HUES6 (cell line): ENCODE data around the gene TNS1.

Experiments used
- H3K27ac ChIP-seq: 2 replicates; pipeline ENCODE4 v1.7.0; 2013; ENCODE audit warnings: low read depth, mild to moderate bottlenecking, low read length, inconsistent platforms
- H3K27me3 ChIP-seq: 2 replicates; pipeline ENCODE4 v1.6.1; 2013; ENCODE audit warnings: low read length; ENCODE audit not compliant: control insufficient read depth, insufficient read depth
- H3K36me3 ChIP-seq: 2 replicates; pipeline ENCODE4 v1.6.1; 2013; ENCODE audit warnings: low read length; ENCODE audit not compliant: control insufficient read depth, insufficient read depth
- H3K4me1 ChIP-seq: 2 replicates; pipeline ENCODE4 v1.6.1; 2013; ENCODE audit warnings: low read length; ENCODE audit not compliant: control insufficient read depth, insufficient read depth
- H3K4me3 ChIP-seq: 2 replicates; pipeline ENCODE4 v1.5.1; 2013; ENCODE audit warnings: low read depth, low read length
- H3K9ac ChIP-seq: one replicate; pipeline ENCODE4 v1.6.1; 2013; ENCODE audit warnings: mild to moderate bottlenecking, low read length
- H3K9me3 ChIP-seq: 2 replicates; pipeline ENCODE4 v1.6.1; 2013; ENCODE audit warnings: low read depth, low read length; ENCODE audit not compliant: control insufficient read depth, insufficient read depth

TNS1 gene

GRCh38 chr2:217878915-217879590 lies 123.7 kb downstream of the TNS1 start:
- Histone ChIP-seq H3K4me3 (no peak overlapping the region), H3K36me3 (no peaks in the 10 kb centered on the region), H3K4me1 (no peaks in the 10 kb centered on the region), H3K9me3 (no peaks in the 10 kb centered on the region), H3K9ac (no peak overlapping the region), H3K27ac (no peak overlapping the region), H3K27me3 (no peaks in the 10 kb centered on the region)

- Histone ChIP-seq H3K4me3 (no peak overlapping the region), H3K9ac (no peak overlapping the region), H3K36me3 (no peaks in the 10 kb centered on the region), H3K4me1 (no peaks in the 10 kb centered on the region), H3K9me3 (no peaks in the 10 kb centered on the region), H3K27ac (no peak overlapping the region), H3K27me3 (no peaks in the 10 kb centered on the region)
Observed at GRCh38 chr2:217877866-217878265, 124.9 kb downstream of the TNS1 start.

- H3K4me1 ChIP-seq = no peaks in the 10 kb centered on the region
- no peaks in the 10 kb centered on the region for H3K36me3 ChIP-seq
- H3K9me3 ChIP-seq = no peaks in the 10 kb centered on the region
- no peak overlapping the region for H3K9ac ChIP-seq
- H3K27ac ChIP-seq = no peak overlapping the region
- H3K4me3 ChIP-seq = no peak overlapping the region
- no peaks in the 10 kb centered on the region for H3K27me3 ChIP-seq
Observed at GRCh38 chr2:217876253-217876570, 126.6 kb downstream of the TNS1 start.

GRCh38 chr2:217875556-217876252 lies 127.1 kb downstream of the TNS1 start:
- Histone ChIP-seq H3K4me3 (no peak overlapping the region), H3K27me3 (no peaks in the 10 kb centered on the region), H3K9ac (no peak overlapping the region), H3K9me3 (no peaks in the 10 kb centered on the region), H3K27ac (no peak overlapping the region), H3K36me3 (no peaks in the 10 kb centered on the region), H3K4me1 (no peaks in the 10 kb centered on the region)

GRCh38 chr2:217875138-217875537 lies 127.7 kb downstream of the TNS1 start:
- Histone ChIP-seq H3K36me3 (no peaks in the 10 kb centered on the region), H3K4me3 (no peak overlapping the region), H3K9ac (no peak overlapping the region), H3K9me3 (no peaks in the 10 kb centered on the region), H3K4me1 (no peaks in the 10 kb centered on the region), H3K27me3 (no peaks in the 10 kb centered on the region), H3K27ac (no peak overlapping the region)

- Histone ChIP-seq H3K9me3 (no peaks in the 10 kb centered on the region), H3K4me1 (no peaks in the 10 kb centered on the region; the same call in 1 of the 2 replicates), H3K36me3 (no peaks in the 10 kb centered on the region), H3K27ac (no peak overlapping the region), H3K27me3 (no peaks in the 10 kb centered on the region), H3K4me3 (no peak overlapping the region), H3K9ac (no peak overlapping the region)
Observed at GRCh38 chr2:217873371-217873770, 129.4 kb downstream of the TNS1 start.

GRCh38 chr2:217872319-217872718 lies 130.5 kb downstream of the TNS1 start:
- Histone ChIP-seq H3K27ac (no peak overlapping the region), H3K9me3 (no peaks in the 10 kb centered on the region), H3K4me3 (no peak overlapping the region), H3K27me3 (no peaks in the 10 kb centered on the region), H3K4me1 (no peaks in the 10 kb centered on the region; the same call in 1 of the 2 replicates), H3K36me3 (no peaks in the 10 kb centered on the region), H3K9ac (no peak overlapping the region)

- H3K4me3 ChIP-seq = no peak overlapping the region
- no peaks in the 10 kb centered on the region for H3K27me3 ChIP-seq
- H3K9me3 ChIP-seq = no peaks in the 10 kb centered on the region
- no peak overlapping the region for H3K27ac ChIP-seq
- no peaks in the 10 kb centered on the region; the same call in 1 of the 2 replicates for H3K4me1 ChIP-seq
- no peaks in the 10 kb centered on the region for H3K36me3 ChIP-seq
- H3K9ac ChIP-seq = no peak overlapping the region
Observed at GRCh38 chr2:217870528-217871011, 132.2 kb downstream of the TNS1 start.

GRCh38 chr2:217868911-217869334 lies 133.9 kb downstream of the TNS1 start:
- H3K9ac ChIP-seq = no peak overlapping the region
- no peak overlapping the region for H3K4me3 ChIP-seq
- no peaks in the 10 kb centered on the region for H3K27me3 ChIP-seq
- H3K9me3 ChIP-seq = no peaks in the 10 kb centered on the region
- no peaks in the 10 kb centered on the region for H3K36me3 ChIP-seq
- H3K4me1 ChIP-seq = no peaks in the 10 kb centered on the region; the same call in 1 of the 2 replicates
- no peak overlapping the region for H3K27ac ChIP-seq

- no peak overlapping the region for H3K27ac ChIP-seq
- H3K4me3 ChIP-seq = no peak overlapping the region
- no peaks in the 10 kb centered on the region for H3K27me3 ChIP-seq
- no peaks in the 10 kb centered on the region; the same call in 1 of the 2 replicates for H3K4me1 ChIP-seq
- no peaks in the 10 kb centered on the region for H3K36me3 ChIP-seq
- no peaks in the 10 kb centered on the region for H3K9me3 ChIP-seq
- no peak overlapping the region for H3K9ac ChIP-seq
Observed at GRCh38 chr2:217868265-217868892, 134.4 kb downstream of the TNS1 start.

- Histone ChIP-seq H3K27ac (no peak overlapping the region), H3K9me3 (no peaks in the 10 kb centered on the region), H3K4me3 (no peak overlapping the region), H3K36me3 (no peaks in the 10 kb centered on the region), H3K27me3 (no peaks in the 10 kb centered on the region), H3K4me1 (peaks cover 7% of the 10 kb centered on the region), H3K9ac (no peak overlapping the region)
Observed at GRCh38 chr2:217866457-217866856, 136.3 kb downstream of the TNS1 start.
